Measurements from ENCODE around the gene P3H2. TPM values are rescaled to one million over a fixed set of nuclear protein-coding genes. Genes with fewer than 3 reads are reported as not detected.

The P3H2 gene, protein sequence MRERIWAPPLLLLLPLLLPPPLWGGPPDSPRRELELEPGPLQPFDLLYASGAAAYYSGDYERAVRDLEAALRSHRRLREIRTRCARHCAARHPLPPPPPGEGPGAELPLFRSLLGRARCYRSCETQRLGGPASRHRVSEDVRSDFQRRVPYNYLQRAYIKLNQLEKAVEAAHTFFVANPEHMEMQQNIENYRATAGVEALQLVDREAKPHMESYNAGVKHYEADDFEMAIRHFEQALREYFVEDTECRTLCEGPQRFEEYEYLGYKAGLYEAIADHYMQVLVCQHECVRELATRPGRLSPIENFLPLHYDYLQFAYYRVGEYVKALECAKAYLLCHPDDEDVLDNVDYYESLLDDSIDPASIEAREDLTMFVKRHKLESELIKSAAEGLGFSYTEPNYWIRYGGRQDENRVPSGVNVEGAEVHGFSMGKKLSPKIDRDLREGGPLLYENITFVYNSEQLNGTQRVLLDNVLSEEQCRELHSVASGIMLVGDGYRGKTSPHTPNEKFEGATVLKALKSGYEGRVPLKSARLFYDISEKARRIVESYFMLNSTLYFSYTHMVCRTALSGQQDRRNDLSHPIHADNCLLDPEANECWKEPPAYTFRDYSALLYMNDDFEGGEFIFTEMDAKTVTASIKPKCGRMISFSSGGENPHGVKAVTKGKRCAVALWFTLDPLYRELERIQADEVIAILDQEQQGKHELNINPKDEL
- total RNA-seq = 4.6 and 20.5 TPM in 2 replicates
- polyA plus RNA-seq = 21.6 and 24.2 TPM in 2 replicates
- 13.8 and 16.8 TPM in 2 replicates for polyA plus RNA-seq (2012)
- 5.4 and 8.2 TPM in 2 replicates for polyA minus RNA-seq (ENCODE audit: low replicate concordance)

DNA sequence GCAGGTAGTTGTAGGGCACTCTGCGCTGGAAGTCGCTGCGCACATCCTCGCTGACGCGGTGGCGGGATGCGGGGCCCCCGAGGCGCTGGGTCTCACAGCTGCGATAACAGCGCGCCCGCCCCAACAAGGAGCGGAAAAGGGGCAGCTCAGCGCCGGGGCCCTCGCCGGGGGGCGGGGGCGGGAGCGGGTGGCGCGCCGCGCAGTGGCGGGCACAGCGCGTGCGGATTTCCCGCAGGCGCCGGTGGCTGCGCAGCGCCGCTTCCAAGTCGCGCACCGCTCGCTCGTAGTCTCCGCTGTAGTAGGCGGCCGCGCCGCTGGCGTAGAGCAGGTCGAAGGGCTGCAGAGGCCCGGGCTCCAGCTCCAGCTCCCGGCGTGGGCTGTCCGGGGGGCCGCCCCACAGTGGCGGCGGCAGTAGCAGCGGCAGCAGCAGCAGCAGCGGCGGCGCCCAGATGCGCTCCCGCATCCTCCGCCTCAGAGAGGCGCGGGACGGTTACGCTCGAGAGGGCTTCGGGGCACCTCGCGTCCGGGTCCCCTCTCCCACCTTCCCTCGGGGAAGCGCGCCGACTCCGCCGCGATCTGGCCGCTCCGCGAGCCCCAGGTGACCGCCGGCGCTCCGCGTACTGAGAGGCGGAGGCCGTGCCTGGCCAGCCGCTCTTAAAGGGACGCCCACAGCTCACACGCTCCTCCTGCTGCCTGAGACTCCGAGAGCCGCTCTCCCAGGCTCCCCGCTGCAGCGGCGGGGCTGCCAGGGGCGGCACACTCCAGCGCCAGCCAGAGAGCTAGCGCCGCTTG is at the start of gene P3H2:
TSS of gene P3H2 (minus strand) at position 629 of the 792 bp plus-strand sequence. CDS start at position 463, 166 bp downstream.
- Histone ChIP-seq H2AFZ (ENCODE audit: low read length) (peak within 1 kb of the TSS; percentile 61), H3K27me3 (ENCODE audit: control insufficient read depth, insufficient read depth, low read length) (no peaks in the 10 kb centered on the region), H3K4me2 (ENCODE audit: extremely low read depth, insufficient read depth, low read length) (peak within 1 kb of the TSS; percentile 55), H4K20me1 (ENCODE audit: control insufficient read depth, extremely low read depth, insufficient read depth, low read length) (no peaks in the 10 kb centered on the region), H3K9ac (ENCODE audit: insufficient read depth, low read length) (peak within 1 kb of the TSS; percentile 83), H3K4me3 (replicated peaks in 1 of 4; ENCODE audit: control extremely low read depth in 1 of 4, insufficient read depth in 1 of 4, low read depth in 3 of 4, low read length in 4 of 4) (peak within 1 kb of the TSS; percentile 49 to 78 (median 67)), H3K4me1 (ENCODE audit: control insufficient read depth, extremely low read depth, insufficient read depth, low read length) (no peaks in the 10 kb centered on the region), H3K36me3 (ENCODE audit: control insufficient read depth, insufficient read depth, low read length) (no peaks in the 10 kb centered on the region), H3K9me3 (ENCODE audit: control insufficient read depth, insufficient read depth, low read depth, low read length) (no peaks in the 10 kb centered on the region), H3K27ac (ENCODE audit: insufficient read depth, low read length) (peak within 1 kb of the TSS; percentile 46), H3K79me2 (ENCODE audit: control insufficient read depth, insufficient read depth, low read length) (no peaks in the 10 kb centered on the region)
- TF ChIP-seq EZH2 (IDR thresholded peaks at IDR 0.05; ENCODE audit: low read length, missing control alignments) (no peak), CTCF (conservative IDR thresholded peaks at IDR 0.05 in 1 of 2, IDR thresholded peaks at IDR 0.05 in 1 of 2; ENCODE audit: low read depth in 1 of 2, low read length in 2 of 2) (peak; percentile 47 to 59)
- DNase-seq (ENCODE audit: low read depth in 2 of 2) = peak; percentile 92 to 94

DNA sequence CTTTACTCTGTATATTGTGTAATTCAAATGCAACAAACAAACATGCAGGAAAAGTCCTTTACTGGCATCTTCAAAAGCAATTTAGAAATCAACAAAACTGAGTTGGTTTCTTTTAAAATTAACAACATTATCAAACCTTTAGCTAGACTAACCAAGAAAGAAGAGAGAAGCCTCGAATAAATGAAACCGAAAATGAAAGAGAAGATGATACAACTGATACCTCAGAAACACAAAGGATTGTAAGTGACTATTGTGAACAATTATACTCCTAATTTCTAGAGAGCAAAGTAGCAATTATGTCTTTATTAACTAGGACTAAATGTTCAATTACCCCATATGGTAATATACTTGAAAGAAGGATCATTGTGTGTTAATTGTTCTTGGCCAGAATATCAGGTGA is 49.2 kb upstream of the P3H2 start:
- H3K4me2 ChIP-seq (ENCODE audit: extremely low read depth, insufficient read depth, low read length) = peak overlapping the region; percentile 11
- TF ChIP-seq CTCF (conservative IDR thresholded peaks at IDR 0.05 in 1 of 2, IDR thresholded peaks at IDR 0.05 in 1 of 2; ENCODE audit: low read depth in 1 of 2, low read length in 2 of 2) (no peak), EZH2 (IDR thresholded peaks at IDR 0.05; ENCODE audit: low read length, missing control alignments) (no peak)

More for the DNA sequence above, 49.2 kb upstream of the P3H2 start:
- Histone ChIP-seq H3K36me3 (ENCODE audit: control insufficient read depth, insufficient read depth, low read length) (no peaks in the 10 kb centered on the region), H3K27me3 (ENCODE audit: control insufficient read depth, insufficient read depth, low read length) (no peaks in the 10 kb centered on the region), H3K79me2 (ENCODE audit: control insufficient read depth, insufficient read depth, low read length) (no peaks in the 10 kb centered on the region), H3K4me3 (replicated peaks in 1 of 4; ENCODE audit: control extremely low read depth in 1 of 4, insufficient read depth in 1 of 4, low read depth in 3 of 4, low read length in 4 of 4) (no peak overlapping the region), H3K9me3 (ENCODE audit: control insufficient read depth, insufficient read depth, low read depth, low read length) (no peaks in the 10 kb centered on the region), H3K27ac (ENCODE audit: insufficient read depth, low read length) (no peak overlapping the region), H4K20me1 (ENCODE audit: control insufficient read depth, extremely low read depth, insufficient read depth, low read length) (no peaks in the 10 kb centered on the region), H3K9ac (ENCODE audit: insufficient read depth, low read length) (no peak overlapping the region), H3K4me1 (ENCODE audit: control insufficient read depth, extremely low read depth, insufficient read depth, low read length) (peaks cover 2% of the 10 kb centered on the region), H2AFZ (ENCODE audit: low read length) (no peak overlapping the region)
- DNase-seq (ENCODE audit: low read depth in 2 of 2) = no peak
